Measurements from ENCODE around the gene TRMT11. TPM values are rescaled to one million over a fixed set of nuclear protein-coding genes. Genes with fewer than 3 reads are reported as not detected.

TRMT11 gene
- total and polyA plus RNA-seq, 9 of the 15 experiments (the other 6 are each of a cell fraction or from before 2014, with no cell fraction given) = 38.8 to 88.0 (median 59.8) TPM

- Histone ChIP-seq H3K27ac (ENCODE audit: extremely low read depth, low read depth, low read length) (no peak overlapping the region), H3K9me3 (replicated peaks; ENCODE audit: control insufficient read depth, insufficient read depth, low read depth, low read length) (no peaks in the 10 kb centered on the region), H3K79me2 (ENCODE audit: control insufficient read depth, insufficient read depth, low read length) (peaks cover 42% of the 10 kb centered on the region), H3K4me3 (no peak overlapping the region), H3K4me1 (replicated peaks in 1 of 2; ENCODE audit: control insufficient read depth in 2 of 2, insufficient read depth in 2 of 2, low read length in 2 of 2) (peaks cover 4 to 27% of the 10 kb centered on the region in 2 experiments; a peak in 4 of 5 replicates), H3K27me3 (ENCODE audit: control insufficient read depth in 2 of 2, insufficient read depth in 2 of 2, low read length in 2 of 2) (no peaks in the 10 kb centered on the region), H3K4me2 (ENCODE audit: insufficient read depth, low read length) (no peak overlapping the region), H4K20me1 (replicated peaks; ENCODE audit: control insufficient read depth, insufficient read depth, low read length) (no peaks in the 10 kb centered on the region), H2AFZ (ENCODE audit: low read depth, low read length) (no peak overlapping the region), H3K9ac (ENCODE audit: insufficient read depth in 1 of 2, low read depth in 2 of 2, low read length in 2 of 2) (no peak overlapping the region), H3K9me1 (ENCODE audit: control insufficient read depth, insufficient read depth, low read length) (no peaks in the 10 kb centered on the region), H3K36me3 (ENCODE audit: control insufficient read depth, insufficient read depth, low read length) (peaks cover 24% of the 10 kb centered on the region)
- intact Hi-C loops (cut with micrococcal nuclease) = no loop called here
- CTCF ChIA-PET (ENCODE audit: low intra/inter-chr PET ratio) = no interaction called here
- POLR2A ChIA-PET = no interaction called here
- BruUV-seq (replicated peaks) = no TSS peak
- DNase-seq (ENCODE audit: extremely low read depth in 1 of 4, low spot score in 3 of 4) (no peak), ATAC-seq (no peak), FAIRE-seq (no peak)
- in situ Hi-C loops (cut with MboI) = no loop called here
- WGBS (ENCODE audit: insufficient coverage, low coverage, missing lambda C conversion rate) = 100% methylated on average over 1 of the region's 1 CpG
- TF ChIP-seq CREB5 (CRISPR knock-in tag; IDR thresholded peaks at IDR 0.05) (no peak), RBM22 (IDR thresholded peaks at IDR 0.05; ENCODE audit: low read depth, low read length, poor library complexity, severe bottlenecking) (no peak), MXD1 (CRISPR knock-in tag; IDR thresholded peaks at IDR 0.05; ENCODE audit: borderline replicate concordance, poor library complexity, severe bottlenecking) (no peak), CBX5 (IDR thresholded peaks at IDR 0.05; ENCODE audit: borderline replicate concordance, low read depth) (no peak)
Measured at GRCh38 chr6:125966569-125966968, 19.8 kb upstream of the TRMT11 start.

Data from K562 (cell line).